ENCODE measurements around the gene VPS8.

- no peak for TF ChIP-seq POLR2A (IDR thresholded peaks at IDR 0.05; ENCODE audit: insufficient read depth in 1 of 2, low read depth in 2 of 2, low read length in 2 of 2)
- no peak for TF ChIP-seq NBN (conservative IDR thresholded peaks at IDR 0.05)
- TF ChIP-seq MAFK (conservative IDR thresholded peaks at IDR 0.05 in 1 of 2, IDR thresholded peaks at IDR 0.05 in 1 of 2; ENCODE audit: low read length in 2 of 2): no peak
- no peak for TF ChIP-seq BRF2 (CRISPR knock-in tag; IDR thresholded peaks at IDR 0.05)
- TF ChIP-seq ZBTB33 (CRISPR knock-in tag; IDR thresholded peaks at IDR 0.05): no peak
- TF ChIP-seq CTCF (CRISPR knock-in tag; IDR thresholded peaks at IDR 0.05): no peak
- TF ChIP-seq TCF7 (IDR thresholded peaks at IDR 0.05; ENCODE audit: low read depth): no peak
- TF ChIP-seq SMAD1 (CRISPR knock-in tag; IDR thresholded peaks at IDR 0.05; ENCODE audit: borderline replicate concordance, low read depth): no peak
- no peak for TF ChIP-seq ZNF878 (CRISPR knock-in tag; IDR thresholded peaks at IDR 0.05)
- TF ChIP-seq SP1 (IDR thresholded peaks at IDR 0.05): no peak
- TF ChIP-seq SP1 (CRISPR knock-in tag; IDR thresholded peaks at IDR 0.05): no peak
- no peak for TF ChIP-seq EP300 (IDR thresholded peaks at IDR 0.05; ENCODE audit: low read depth in 2 of 2, low read length in 2 of 2)
- no peak for TF ChIP-seq EP300 (CRISPR knock-in tag; IDR thresholded peaks at IDR 0.05; ENCODE audit: borderline replicate concordance)
- no peak for TF ChIP-seq USF2 (IDR thresholded peaks at IDR 0.05; ENCODE audit: low read depth, low read length)
- TF ChIP-seq USF2 (CRISPR knock-in tag; IDR thresholded peaks at IDR 0.05; ENCODE audit: borderline replicate concordance): no peak
- TF ChIP-seq ZBTB44 (CRISPR knock-in tag; IDR thresholded peaks at IDR 0.05): no peak
- TF ChIP-seq ZBTB2 (CRISPR knock-in tag; IDR thresholded peaks at IDR 0.05; ENCODE audit: low read depth): no peak
Measured at GRCh38 chr3:185046603-185047002, 234.6 kb downstream of the VPS8 start.

Measured in HepG2 (cell line).